Stimulated activated CD4-positive, alpha-beta T cell treated with anti-CD3 and anti-CD28 coated beads, Interleukin-2, amount 100 ng/mL, for 4 hours (primary cell): ENCODE data around the gene ZMAT1.
"Not testable (repeated sequence)": the region's sequence is repeated elsewhere in the genome, so short reads cannot be mapped to it uniquely, and the experiment has no call there.

Source experiments
- DNase-seq: peaks from one replicate; pipeline ENCODE4 v3.0.0-alpha.2; 2020; ENCODE audit warnings: low read depth

The ZMAT1 gene

GRCh38 chrX:101931488-101932248, at the start of gene ZMAT1:
ZMAT1 (minus strand) TSS chrX:101932027; CDS start chrX:101932008, 19 bp downstream.
- DNase-seq: peak; percentile 91

- DNase-seq: no peak
Measured at GRCh38 chrX:101977106-101977505, 45.3 kb upstream of the ZMAT1 start.

GRCh38 chrX:101973066-101973465, 41.2 kb upstream of the ZMAT1 start:
- DNase-seq: no peak

- not testable (repeated sequence) for DNase-seq
Measured at GRCh38 chrX:101964923-101965539, 33.2 kb upstream of the ZMAT1 start.

GRCh38 chrX:101958139-101958538, 26.3 kb upstream of the ZMAT1 start:
- no peak for DNase-seq

- DNase-seq: no peak
Measured at GRCh38 chrX:101957174-101957573, 25.3 kb upstream of the ZMAT1 start.

- DNase-seq: no peak
Measured at GRCh38 chrX:101956556-101956955, 24.7 kb upstream of the ZMAT1 start.

GRCh38 chrX:101950581-101950980, 18.8 kb upstream of the ZMAT1 start:
- no peak for DNase-seq

- no peak for DNase-seq
Measured at GRCh38 chrX:101932249-101932570, 383 bp upstream of the ZMAT1 start.

- no peak for DNase-seq
Measured at GRCh38 chrX:101931136-101931487, 715 bp downstream of the ZMAT1 start.

GRCh38 chrX:101925733-101926132, 6.1 kb downstream of the ZMAT1 start:
- DNase-seq: no peak

- no peak for DNase-seq
Measured at GRCh38 chrX:101918751-101919150, 13.1 kb downstream of the ZMAT1 start.

GRCh38 chrX:101906136-101906796, 25.6 kb downstream of the ZMAT1 start:
- no peak for DNase-seq

GRCh38 chrX:101904996-101905395, 26.8 kb downstream of the ZMAT1 start:
- DNase-seq: no peak
